Lung (tissue), 12 donors: ENCODE data around the gene TRIB2. TPM values are rescaled to one million over a fixed set of nuclear protein-coding genes. Genes with fewer than 3 reads are reported as not detected.
A peak's percentile ranks its signal among the peaks of the same experiment; 100 is the strongest.

Experiments used
- ATAC-seq: fragments of 200-7000 bp; cut with Tn5 transposase; one replicate; pipeline ENCODE4 v1.9.1; 2020; ENCODE audit warnings: moderate number of reproducible peaks; ENCODE audit not compliant: insufficient read depth, low FRiP score
- DNase-seq, 3 donors: peaks; one replicate each; pipeline ENCODE4 v3.0.0-alpha.2; 2013 to 2017
- H3K27ac ChIP-seq, 2 donors: one replicate each; pipeline ENCODE4 v1.5.1; 2013; ENCODE audit warnings: mild to moderate bottlenecking in 2 of 2, moderate library complexity in 2 of 2, control low read depth in 1 of 2, inconsistent platforms in 1 of 2, low read depth in 1 of 2, low read length in 1 of 2
- H3K27me3 ChIP-seq, 3 donors: one replicate each; pipeline ENCODE4 v1.5.1; 2013; ENCODE audit warnings: low read length in 2 of 3; ENCODE audit not compliant: control insufficient read depth in 3 of 3, insufficient read depth in 3 of 3
- H3K36me3 ChIP-seq, 4 donors: one replicate each; pipeline ENCODE4 v1.5.1; 2013; ENCODE audit warnings: low read length in 4 of 4, mild to moderate bottlenecking in 1 of 4, moderate library complexity in 1 of 4; ENCODE audit not compliant: control insufficient read depth in 4 of 4, insufficient read depth in 4 of 4
- H3K4me1 ChIP-seq, 5 donors: one replicate each; pipeline ENCODE4 v1.5.1; 2013; ENCODE audit warnings: low read length in 5 of 5, mild to moderate bottlenecking in 2 of 5, moderate library complexity in 1 of 5; ENCODE audit not compliant: control insufficient read depth in 5 of 5, insufficient read depth in 5 of 5
- H3K4me3 ChIP-seq: one replicate; pipeline ENCODE4 v1.5.1; 2013; ENCODE audit warnings: mild to moderate bottlenecking, control low read depth, moderate library complexity
- H3K9ac ChIP-seq, 2 donors: one replicate each; pipeline ENCODE4 v1.5.1; 2013; ENCODE audit warnings: low read length in 2 of 2, control low read depth in 1 of 2; ENCODE audit not compliant: insufficient read depth in 1 of 2
- H3K9me3 ChIP-seq, 4 donors: one replicate each; pipeline ENCODE4 v1.5.1; 2013; ENCODE audit warnings: low read length in 3 of 4, mild to moderate bottlenecking in 1 of 4, moderate library complexity in 1 of 4; ENCODE audit not compliant: control insufficient read depth in 4 of 4, insufficient read depth in 3 of 4
- WGBS, 2 donors: extraction: QIAGEN DNeasy Blood & Tissue Kit; methylation state at CpG; one replicate each; pipeline ENCODE4 v1.1.7; 2013; 5-methylcytosine and 5-hydroxymethylcytosine counted together
- polyA plus RNA-seq, 2 donors: library from polyadenylated mRNA; stranded (reverse); fragments of 200-250 nt; gene quantifications; one replicate each; pipeline ENCODE4 v1.2.1, GENCODE V29; 2013
- total RNA-seq, 2 donors: library from RNA; depleted of rRNA in 1 of 2; stranded (reverse); fragments of >200 nt in 1 of 2; gene quantifications; one replicate each; pipeline ENCODE4 v1.2.1, GENCODE V29; 2014 to 2021
- TF ChIP-seq, protein P1 (sequence below): IDR thresholded peaks from 2 replicates; pipeline ENCODE4 v1.5.1; 2012; ENCODE audit warnings: mild to moderate bottlenecking; ENCODE audit errors: control extremely low read depth, extremely low read depth
- donor health status: control.
- donor health status: control.
- donor health status: Bipolar disorder and iron deficiency.
- donor health status: healthy.
- donor health status: DM: yes; HTN: yes; CAD: no.

The TRIB2 gene
- total and polyA plus RNA-seq, 4 donors, result 21.3 to 83.6 (median 38.5) TPM

DNA sequence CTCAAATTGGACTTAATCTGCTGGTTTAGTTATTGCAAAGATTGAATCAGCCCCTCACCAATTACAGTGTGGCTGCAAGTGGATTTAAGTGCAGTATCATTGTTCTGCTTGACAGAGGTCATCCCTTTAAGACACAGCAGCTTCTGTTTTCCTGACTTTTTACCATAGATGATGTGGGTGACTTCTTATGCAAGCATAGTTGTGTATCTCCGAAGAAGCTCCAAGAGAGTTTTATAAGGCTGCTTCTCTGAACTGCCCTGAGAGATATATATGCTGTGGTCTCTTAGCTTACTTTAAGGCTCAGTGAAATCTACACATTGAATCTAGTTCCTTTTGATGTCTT lies 3.5 kb downstream of the TRIB2 start:
- H3K36me3 ChIP-seq, result peaks cover 4 to 19% (median 11%) of the 10 kb centered on the region in 4 donors
- 22 to 23% methylated on average over 1 of the region's 1 CpG for WGBS, 2 donors
- TF ChIP-seq, protein P1, sequence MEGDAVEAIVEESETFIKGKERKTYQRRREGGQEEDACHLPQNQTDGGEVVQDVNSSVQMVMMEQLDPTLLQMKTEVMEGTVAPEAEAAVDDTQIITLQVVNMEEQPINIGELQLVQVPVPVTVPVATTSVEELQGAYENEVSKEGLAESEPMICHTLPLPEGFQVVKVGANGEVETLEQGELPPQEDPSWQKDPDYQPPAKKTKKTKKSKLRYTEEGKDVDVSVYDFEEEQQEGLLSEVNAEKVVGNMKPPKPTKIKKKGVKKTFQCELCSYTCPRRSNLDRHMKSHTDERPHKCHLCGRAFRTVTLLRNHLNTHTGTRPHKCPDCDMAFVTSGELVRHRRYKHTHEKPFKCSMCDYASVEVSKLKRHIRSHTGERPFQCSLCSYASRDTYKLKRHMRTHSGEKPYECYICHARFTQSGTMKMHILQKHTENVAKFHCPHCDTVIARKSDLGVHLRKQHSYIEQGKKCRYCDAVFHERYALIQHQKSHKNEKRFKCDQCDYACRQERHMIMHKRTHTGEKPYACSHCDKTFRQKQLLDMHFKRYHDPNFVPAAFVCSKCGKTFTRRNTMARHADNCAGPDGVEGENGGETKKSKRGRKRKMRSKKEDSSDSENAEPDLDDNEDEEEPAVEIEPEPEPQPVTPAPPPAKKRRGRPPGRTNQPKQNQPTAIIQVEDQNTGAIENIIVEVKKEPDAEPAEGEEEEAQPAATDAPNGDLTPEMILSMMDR, result no peak
- H3K4me3 ChIP-seq, result peak overlapping the region; percentile 28
- H3K27ac ChIP-seq, result peak overlapping the region in 1 of 2 donors; percentile 97
- no peak overlapping the region for H3K9ac ChIP-seq
- peaks cover 0 to 32% (median 14%) of the 10 kb centered on the region in 5 donors for H3K4me1 ChIP-seq
- peak in 2 of 3 donors; percentile 46 to 47 for DNase-seq
- no peak for ATAC-seq
- H3K27me3 ChIP-seq, result no peaks in the 10 kb centered on the region
- no peaks in the 10 kb centered on the region for H3K9me3 ChIP-seq

DNA sequence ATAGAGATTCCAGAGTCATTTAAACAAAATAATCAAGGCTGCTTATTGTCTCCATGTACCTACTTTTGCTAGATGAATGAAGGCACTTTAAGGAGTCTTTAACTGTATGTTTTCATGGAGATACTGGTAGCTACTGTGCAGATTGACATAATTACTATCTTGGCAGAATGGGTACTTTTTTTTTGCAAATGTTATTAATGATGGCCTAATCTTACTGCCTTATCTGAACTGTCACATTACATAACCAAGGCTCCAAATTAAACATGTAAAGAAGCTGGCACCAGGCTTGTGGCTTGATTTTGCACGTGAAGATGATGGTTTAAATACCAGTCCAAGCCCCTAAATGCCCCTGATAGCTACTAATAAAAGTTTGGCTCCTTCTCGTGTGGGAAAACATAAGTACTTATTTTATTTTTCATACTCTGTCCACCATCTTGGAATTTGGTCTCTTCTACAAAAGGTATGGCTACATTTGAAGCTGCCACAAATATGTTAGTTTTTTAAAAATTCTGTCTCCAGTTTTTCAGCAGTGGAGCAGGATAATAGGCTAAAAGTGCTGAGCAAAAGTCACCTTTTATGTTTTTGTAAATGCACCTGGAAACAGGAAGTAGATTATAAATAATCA lies 4.1 kb downstream of the TRIB2 start:
- Histone ChIP-seq H3K36me3 (peaks cover 4 to 24% (median 13%) of the 10 kb centered on the region in 4 donors), H3K4me1 (peaks cover 2 to 35% (median 14%) of the 10 kb centered on the region in 5 donors), H3K27ac (peak overlapping the region in 1 of 2 donors; percentile 49), H3K4me3 (no peak overlapping the region), H3K9ac (no peak overlapping the region), H3K9me3 (no peaks in the 10 kb centered on the region), H3K27me3 (no peaks in the 10 kb centered on the region)
- DNase-seq, result no peak
- TF ChIP-seq, protein P1, result no peak
- WGBS, 2 donors, result 42 to 68% methylated on average over 2 of the region's 2 CpGs
- no peak for ATAC-seq

DNA sequence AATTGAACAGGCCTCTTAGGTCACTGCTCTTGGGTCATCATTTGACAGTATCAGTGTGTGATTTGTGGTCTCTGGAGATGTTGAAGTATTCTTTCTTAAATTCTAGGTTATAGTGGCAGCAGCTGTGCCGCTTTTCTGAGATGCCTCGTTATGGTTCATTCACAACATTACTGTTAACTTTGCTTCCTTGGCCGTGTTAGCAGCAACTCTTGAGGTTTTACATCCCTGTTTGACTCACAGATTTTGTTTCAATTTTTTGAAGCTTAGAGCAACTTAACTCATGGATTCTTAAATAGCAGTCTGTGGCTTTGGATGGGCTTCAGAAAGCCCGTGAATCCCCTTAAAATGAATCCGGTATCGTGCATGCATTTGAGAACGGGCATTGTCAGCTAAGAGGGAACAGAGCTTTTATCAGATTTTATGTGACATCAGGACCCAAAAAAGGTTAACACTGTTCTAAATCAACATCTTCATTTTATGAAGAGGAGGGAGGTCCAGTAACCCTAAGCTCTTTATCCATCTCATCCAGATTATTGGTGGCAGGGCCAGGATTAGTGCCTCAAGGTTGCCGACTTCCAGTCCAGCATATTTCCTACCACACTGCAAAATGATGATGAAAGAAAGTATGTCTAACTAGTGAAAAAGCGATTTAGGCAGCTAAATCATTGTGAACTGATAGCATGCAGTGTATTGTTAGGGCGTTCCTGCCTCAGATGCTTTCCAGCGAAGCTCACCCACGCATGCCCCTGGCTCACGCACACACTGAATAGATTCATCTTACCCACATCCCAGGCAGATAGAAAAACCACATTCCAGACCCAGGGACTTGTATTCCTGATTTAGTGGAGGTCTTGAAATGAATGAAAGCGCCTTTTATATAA lies 5.1 kb downstream of the TRIB2 start:
- Histone ChIP-seq H3K27me3 (no peaks in the 10 kb centered on the region), H3K36me3 (peaks cover 7 to 27% (median 15%) of the 10 kb centered on the region in 4 donors), H3K4me3 (no peak overlapping the region), H3K27ac (peak overlapping the region in 1 of 2 donors; percentile 51), H3K9ac (no peak overlapping the region), H3K9me3 (no peaks in the 10 kb centered on the region), H3K4me1 (peaks cover 6 to 39% (median 14%) of the 10 kb centered on the region in 5 donors)
- WGBS, 2 donors, result 57 to 69% methylated on average over 14 of the region's 14 CpGs
- no peak for DNase-seq
- TF ChIP-seq, protein P1, result no peak
- ATAC-seq, result no peak
